ENCODE measurements around the gene HPGD. TPM values are rescaled to one million over a fixed set of nuclear protein-coding genes. Genes with fewer than 3 reads are reported as not detected.

HPGD gene
- total RNA-seq, 6 donors from 2014 or later, result 39.8 to 181 (median 72.5) TPM

DNA sequence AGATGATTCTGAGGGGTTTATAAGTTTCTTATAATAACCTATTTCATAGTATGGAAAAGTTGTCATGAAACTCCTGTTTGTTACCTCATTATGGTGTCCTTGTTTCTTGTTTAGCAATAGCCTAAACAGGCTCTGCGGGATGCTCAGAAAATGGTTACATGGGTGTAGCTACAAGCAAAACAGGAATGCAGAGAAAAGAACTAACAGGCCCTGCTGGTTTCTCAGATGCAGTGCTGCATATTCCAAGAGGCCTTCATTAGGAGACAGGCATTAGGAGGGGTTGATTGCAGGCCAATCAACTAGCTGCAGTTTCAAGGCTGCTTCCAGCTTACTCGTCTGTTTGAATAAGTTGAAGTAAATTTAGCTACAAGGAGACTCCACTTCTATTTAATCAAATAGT is 37.6 kb upstream of the HPGD start:
- Histone ChIP-seq H3K36me3 (no peaks in the 10 kb centered on the region), H3K27ac (no peak overlapping the region), H3K4me3 (no peak overlapping the region), H3K27me3 (no peaks in the 10 kb centered on the region), H3K9me3 (no peaks in the 10 kb centered on the region), H3K4me1 (peaks cover 0 to 4% (median 2%) of the 10 kb centered on the region in 4 donors)
- 54 to 61% methylated on average over 2 of the region's 2 CpGs for WGBS, 2 donors
- TF ChIP-seq POLR2A (IDR thresholded peaks at IDR 0.05) (no peak), POLR2AphosphoS5 (IDR thresholded peaks at IDR 0.05) (no peak), EP300 (IDR thresholded peaks at IDR 0.05) (no peak)
- TF ChIP-seq, protein P1, sequence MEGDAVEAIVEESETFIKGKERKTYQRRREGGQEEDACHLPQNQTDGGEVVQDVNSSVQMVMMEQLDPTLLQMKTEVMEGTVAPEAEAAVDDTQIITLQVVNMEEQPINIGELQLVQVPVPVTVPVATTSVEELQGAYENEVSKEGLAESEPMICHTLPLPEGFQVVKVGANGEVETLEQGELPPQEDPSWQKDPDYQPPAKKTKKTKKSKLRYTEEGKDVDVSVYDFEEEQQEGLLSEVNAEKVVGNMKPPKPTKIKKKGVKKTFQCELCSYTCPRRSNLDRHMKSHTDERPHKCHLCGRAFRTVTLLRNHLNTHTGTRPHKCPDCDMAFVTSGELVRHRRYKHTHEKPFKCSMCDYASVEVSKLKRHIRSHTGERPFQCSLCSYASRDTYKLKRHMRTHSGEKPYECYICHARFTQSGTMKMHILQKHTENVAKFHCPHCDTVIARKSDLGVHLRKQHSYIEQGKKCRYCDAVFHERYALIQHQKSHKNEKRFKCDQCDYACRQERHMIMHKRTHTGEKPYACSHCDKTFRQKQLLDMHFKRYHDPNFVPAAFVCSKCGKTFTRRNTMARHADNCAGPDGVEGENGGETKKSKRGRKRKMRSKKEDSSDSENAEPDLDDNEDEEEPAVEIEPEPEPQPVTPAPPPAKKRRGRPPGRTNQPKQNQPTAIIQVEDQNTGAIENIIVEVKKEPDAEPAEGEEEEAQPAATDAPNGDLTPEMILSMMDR (IDR thresholded peaks at IDR 0.05), result no peak
- ATAC-seq (ENCODE audit: low FRiP score in 2 of 2), result no peak
- no peak for DNase-seq

DNA sequence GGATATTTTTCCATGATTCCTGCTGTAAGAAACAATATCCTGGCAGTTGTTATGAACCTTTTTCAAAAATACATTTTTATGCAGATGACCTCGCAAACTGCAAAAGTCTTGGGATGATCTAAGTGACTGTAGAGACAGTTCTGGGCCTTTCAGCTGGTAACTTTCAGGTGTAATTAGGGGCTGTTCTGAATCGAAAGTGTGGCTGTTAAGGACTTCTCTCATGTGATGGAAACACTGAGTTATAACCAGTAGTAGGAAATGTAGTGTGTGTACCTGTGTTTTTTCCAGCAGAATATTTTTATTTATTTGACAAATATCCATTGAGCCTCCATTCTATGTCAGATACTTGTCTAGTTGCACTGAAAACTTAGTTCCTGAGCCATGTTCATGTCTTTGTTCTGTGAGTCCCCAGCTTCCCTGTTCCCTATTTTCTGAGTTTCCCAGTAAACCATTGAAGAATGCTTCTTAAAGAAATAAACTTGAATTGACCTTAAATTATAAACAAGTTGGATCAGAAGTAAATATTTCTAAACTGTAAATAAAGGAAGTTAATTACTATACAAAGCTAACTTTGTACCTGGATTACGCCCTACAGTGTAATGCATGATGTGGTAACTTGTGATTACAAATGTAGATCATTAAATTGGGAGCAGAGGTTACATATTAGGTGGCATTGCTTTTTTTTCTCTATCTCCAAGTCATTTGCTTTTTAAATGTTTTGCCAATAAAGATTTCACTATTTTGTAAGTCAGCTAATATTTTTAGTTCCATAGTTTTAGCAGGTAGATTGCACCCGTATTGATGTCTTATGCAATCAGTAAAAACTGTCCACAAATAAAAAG is 33.7 kb upstream of the HPGD start:
- Histone ChIP-seq H3K27me3 (no peaks in the 10 kb centered on the region), H3K27ac (no peak overlapping the region), H3K36me3 (no peaks in the 10 kb centered on the region), H3K4me3 (no peak overlapping the region), H3K9me3 (no peaks in the 10 kb centered on the region), H3K4me1 (no peaks in the 10 kb centered on the region)
- ATAC-seq (ENCODE audit: low FRiP score in 2 of 2) (no peak), DNase-seq (no peak)
- TF ChIP-seq, protein P1 (IDR thresholded peaks at IDR 0.05), result no peak
- no peak for TF ChIP-seq POLR2AphosphoS5 (IDR thresholded peaks at IDR 0.05)
- no peak for TF ChIP-seq EP300 (IDR thresholded peaks at IDR 0.05)
- no peak for TF ChIP-seq POLR2A (IDR thresholded peaks at IDR 0.05)
- 76 to 82% methylated on average over 4 of the region's 4 CpGs for WGBS, 2 donors

DNA sequence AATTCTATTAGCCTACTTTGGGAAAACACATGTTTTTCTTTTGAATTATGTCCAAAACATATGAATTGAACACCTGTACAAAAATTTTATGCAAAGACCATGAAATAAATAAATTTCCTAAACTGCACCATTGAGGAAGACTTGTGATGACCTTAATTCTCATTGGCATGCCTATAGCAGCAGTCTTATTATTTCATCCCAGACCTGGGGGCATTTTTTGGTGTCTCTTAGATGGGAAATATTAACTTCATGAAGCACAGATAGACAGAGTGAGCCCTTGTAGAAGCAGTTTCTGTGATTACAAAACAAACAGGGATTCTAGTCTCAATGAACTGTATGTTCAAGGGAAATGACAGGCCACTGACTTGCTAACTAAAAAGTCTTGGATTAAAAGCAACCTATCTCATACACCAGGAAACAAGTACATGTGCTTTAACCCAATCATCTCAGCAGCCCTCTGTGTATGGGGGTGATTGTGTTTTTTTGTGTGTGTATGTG is 32.0 kb upstream of the HPGD start:
- Histone ChIP-seq H3K4me3 (no peak overlapping the region), H3K36me3 (no peaks in the 10 kb centered on the region), H3K27ac (no peak overlapping the region), H3K4me1 (no peaks in the 10 kb centered on the region), H3K9me3 (no peaks in the 10 kb centered on the region), H3K27me3 (no peaks in the 10 kb centered on the region)
- DNase-seq (no peak), ATAC-seq (ENCODE audit: low FRiP score in 2 of 2) (no peak)
- TF ChIP-seq, protein P1 (IDR thresholded peaks at IDR 0.05), result no peak
- TF ChIP-seq POLR2A (IDR thresholded peaks at IDR 0.05) (no peak), EP300 (IDR thresholded peaks at IDR 0.05) (no peak)

DNA sequence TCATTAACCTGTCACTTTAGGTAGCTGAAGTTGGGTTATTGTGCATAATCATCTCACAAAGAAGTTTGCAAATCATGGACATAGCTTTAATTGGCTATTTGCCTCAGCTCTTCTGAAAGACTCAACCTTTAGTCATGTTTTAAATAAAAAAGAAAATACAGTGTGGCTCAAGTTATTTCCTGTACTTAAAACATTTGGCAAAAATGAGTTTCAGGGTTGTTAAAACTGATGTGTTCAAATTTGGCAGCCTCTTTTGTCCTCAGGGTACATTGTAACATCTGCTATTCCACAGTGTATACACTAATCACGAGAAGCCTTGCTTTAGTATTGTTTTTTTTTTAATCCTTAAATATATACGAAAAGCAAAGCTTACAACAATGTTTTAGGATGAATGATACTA is 31.5 kb upstream of the HPGD start:
- Histone ChIP-seq H3K36me3 (no peaks in the 10 kb centered on the region), H3K27me3 (no peaks in the 10 kb centered on the region), H3K27ac (no peak overlapping the region), H3K4me1 (no peaks in the 10 kb centered on the region), H3K4me3 (no peak overlapping the region), H3K9me3 (no peaks in the 10 kb centered on the region)
- WGBS, 2 donors, result 66 to 80% methylated on average over 2 of the region's 2 CpGs
- TF ChIP-seq, protein P1 (IDR thresholded peaks at IDR 0.05), result no peak
- no peak for TF ChIP-seq EP300 (IDR thresholded peaks at IDR 0.05)
- TF ChIP-seq POLR2AphosphoS5 (IDR thresholded peaks at IDR 0.05), result no peak
- TF ChIP-seq POLR2A (IDR thresholded peaks at IDR 0.05), result no peak
- ATAC-seq (ENCODE audit: low FRiP score in 2 of 2), result no peak
- DNase-seq, result no peak

DNA sequence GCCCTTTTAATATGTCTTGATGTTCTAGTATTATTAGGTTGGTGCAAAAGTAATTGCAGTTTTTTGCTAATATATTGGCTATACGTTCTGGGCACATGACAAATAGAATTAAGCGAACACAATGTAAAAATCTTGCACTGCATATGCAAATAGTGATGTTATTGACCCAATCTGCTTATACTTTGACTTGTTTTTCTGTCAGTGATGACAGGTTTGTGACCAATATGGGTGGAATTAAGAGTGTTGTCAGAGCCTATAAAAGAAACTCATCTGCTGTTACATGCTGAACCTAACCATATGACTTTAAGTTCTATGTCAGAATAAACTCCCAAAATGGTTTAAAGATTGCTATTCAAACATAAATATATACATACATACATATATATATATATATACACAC is 30.7 kb upstream of the HPGD start:
- DNase-seq, result no peak
- H3K4me3 ChIP-seq, result no peak overlapping the region
- no peaks in the 10 kb centered on the region for H3K36me3 ChIP-seq
- H3K9me3 ChIP-seq, result no peaks in the 10 kb centered on the region
- TF ChIP-seq, protein P1 (IDR thresholded peaks at IDR 0.05), result no peak
- TF ChIP-seq EP300 (IDR thresholded peaks at IDR 0.05) (no peak), POLR2AphosphoS5 (IDR thresholded peaks at IDR 0.05) (no peak), POLR2A (IDR thresholded peaks at IDR 0.05) (no peak)
- H3K4me1 ChIP-seq, result no peaks in the 10 kb centered on the region
- no peaks in the 10 kb centered on the region for H3K27me3 ChIP-seq
- ATAC-seq (ENCODE audit: low FRiP score in 2 of 2), result no peak
- 92 to 94% methylated on average over 2 of the region's 2 CpGs for WGBS, 2 donors
- H3K27ac ChIP-seq, result no peak overlapping the region
